NOMO-1 treated with dmso at 0.1 percent for 144 hours (cell line): Measurements from ENCODE around the gene OLA1.

ENCODE experiments used
- DNase-seq: peaks from one replicate; lab custom pipeline; 2025; ENCODE audit not compliant: unreplicated experiment; lab: John Stamatoyannopoulos, UW

OLA1 gene

GRCh38 chr2:174180726-174181236 is 67.6 kb downstream of the OLA1 start:
- DNase-seq = no peak

DNA sequence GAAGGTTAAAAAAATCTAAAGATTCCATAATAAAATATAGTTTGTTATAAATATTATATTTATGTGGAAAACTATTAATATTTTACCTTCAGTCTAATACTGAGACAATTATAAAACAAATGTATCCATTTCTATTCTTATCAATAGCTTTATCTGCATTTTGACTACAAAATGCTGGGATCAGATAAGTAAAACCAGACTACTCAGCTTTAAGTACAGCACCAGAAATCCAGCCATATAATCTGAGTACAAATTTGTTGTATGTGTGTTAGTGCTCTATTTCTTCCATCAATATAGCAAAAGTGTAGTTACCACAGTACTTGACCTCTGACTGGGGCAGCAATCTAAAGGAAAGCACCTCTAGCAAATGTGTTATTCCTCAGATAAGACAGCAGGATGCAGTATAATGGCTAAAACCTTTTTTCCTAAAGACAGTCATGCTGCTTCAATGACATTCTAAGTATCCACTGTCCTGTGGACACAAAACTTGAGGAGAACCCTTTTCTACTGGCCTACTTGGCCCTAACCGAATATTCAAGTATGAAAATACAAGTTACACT is 68.1 kb downstream of the OLA1 start:
- no peak for DNase-seq

DNA sequence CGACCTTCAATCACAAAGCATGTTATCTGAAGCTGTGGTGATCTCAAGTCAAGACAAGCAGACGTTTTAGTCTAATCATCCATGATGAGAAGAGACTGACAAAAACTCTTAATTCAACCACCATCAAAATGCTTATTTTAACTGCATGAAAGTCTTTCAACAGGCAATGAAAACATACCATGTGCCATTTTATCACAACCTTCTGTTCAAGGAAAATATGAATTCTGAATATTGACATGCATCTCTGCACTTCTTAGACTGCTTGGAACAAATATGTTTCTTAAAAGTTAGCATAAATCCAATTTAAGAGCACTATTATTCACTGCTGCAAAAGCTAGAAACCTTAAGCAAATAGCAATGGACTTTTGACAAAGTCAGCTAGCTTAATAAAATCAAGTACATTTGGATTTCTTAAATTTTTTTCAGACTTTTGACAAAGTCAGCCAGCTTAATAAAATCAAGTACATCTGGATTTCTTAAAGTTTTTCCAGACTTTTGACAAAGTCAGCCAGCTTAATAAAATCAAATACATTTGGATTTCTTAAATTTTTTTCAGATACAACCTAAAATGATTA is 70.9 kb downstream of the OLA1 start:
- DNase-seq = no peak

DNA sequence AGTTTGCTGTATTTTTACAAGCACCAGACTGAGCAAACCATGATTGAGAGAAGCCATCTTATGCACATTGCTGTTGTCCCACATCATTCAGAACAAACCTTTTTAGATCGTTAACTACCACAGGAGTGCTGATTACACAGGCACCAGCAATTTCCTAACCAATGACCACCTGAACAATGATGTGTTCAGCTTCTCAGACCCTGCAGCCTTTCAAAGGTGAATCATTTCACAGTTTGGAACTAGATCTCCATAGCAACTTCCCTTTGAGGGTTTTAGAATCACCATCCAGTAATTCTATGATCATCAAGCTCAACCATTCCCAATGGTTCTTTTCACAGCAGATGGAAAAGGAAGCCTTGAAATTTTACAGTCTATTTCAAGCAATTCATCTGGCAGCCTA is 71.4 kb downstream of the OLA1 start:
- no peak for DNase-seq

DNA sequence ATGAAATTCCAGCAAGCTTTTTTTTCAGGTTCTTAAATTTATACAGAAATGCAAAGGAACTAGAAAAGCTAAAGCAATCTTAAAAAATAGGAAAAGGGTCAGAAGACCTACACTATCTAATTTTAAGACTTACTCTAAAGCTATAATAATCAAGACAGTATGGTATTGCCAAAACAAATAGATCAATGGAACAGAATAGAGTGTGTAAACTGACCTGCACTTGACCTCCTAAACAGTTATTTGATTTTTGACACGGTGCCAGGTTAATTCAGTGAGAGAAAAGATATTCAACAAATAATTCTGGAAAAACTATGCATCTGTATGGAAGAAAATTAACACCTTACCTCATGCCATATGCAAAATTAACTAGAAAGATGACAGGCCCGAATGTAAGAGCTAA is 73.6 kb downstream of the OLA1 start:
- DNase-seq = no peak

DNA sequence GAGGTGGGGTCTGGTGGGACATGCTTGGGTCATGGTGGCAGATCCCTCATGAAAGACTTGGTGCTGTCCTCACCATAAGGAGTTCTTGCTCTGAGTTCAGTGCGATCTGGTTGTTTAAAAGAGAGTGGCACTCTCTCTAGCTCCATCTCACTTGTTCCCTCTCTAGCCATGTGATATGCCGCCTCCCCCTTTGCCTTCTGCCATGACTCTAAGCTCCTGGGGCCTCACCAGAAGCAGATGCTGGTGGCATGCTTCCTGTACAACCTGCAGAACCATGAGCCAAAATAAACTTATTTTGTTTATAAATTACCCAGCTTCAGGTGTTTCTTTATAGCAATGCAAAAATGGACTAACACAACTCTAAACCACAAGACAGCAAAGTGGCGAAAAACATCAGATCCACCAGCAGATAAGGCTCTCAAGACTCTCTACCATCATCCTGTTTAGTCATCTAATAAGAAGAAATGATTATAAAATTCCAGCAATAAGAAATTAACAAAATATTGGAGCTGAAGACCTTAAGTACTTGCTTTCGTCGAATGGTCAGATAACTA is 75.5 kb downstream of the OLA1 start:
- no peak for DNase-seq

- no peak for DNase-seq
These were observed 76.5 kb downstream of the OLA1 start for GRCh38 chr2:174171686-174172445.

DNA sequence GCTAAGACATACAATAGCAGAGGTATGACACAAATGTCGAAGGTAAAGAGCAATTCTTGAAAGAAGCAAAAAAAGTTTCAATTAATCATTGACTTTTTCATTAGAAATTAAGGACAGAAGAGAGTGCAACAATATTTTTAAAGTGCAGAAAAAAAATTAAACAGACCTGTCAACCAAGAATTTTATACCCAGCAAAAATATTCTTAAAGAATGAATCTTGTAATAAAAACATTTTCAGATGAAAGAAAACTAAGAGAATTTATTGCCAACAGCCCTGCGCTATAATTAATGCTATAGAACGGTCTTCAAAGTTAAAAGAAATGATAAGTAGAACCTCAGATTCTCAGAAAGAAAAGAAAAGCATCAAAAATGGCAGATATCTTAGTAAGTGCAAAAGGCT is 79.0 kb downstream of the OLA1 start:
- no peak for DNase-seq

GRCh38 chr2:174166261-174166660 is 82.1 kb downstream of the OLA1 start:
- no peak for DNase-seq

GRCh38 chr2:174161490-174161889 is 86.8 kb downstream of the OLA1 start:
- no peak for DNase-seq

DNA sequence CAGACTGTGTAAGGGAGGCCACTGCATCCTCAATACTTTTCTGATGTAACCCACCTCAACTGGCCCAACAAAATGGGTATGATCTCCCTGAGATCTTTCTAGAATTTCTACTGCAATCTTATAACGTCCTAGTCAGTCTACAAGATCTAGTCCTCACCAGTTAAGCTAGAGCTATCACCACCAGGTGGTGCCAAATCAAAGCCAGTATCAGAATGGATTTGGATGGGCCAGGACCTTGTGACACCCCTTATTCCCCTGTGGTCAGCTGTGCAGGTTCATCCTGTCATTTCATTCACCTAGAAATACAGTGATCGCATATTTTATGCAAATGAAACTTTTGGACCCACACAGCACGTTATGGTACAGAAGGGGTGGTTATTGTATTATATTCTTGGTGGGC is 90.3 kb downstream of the OLA1 start:
- no peak for DNase-seq

DNA sequence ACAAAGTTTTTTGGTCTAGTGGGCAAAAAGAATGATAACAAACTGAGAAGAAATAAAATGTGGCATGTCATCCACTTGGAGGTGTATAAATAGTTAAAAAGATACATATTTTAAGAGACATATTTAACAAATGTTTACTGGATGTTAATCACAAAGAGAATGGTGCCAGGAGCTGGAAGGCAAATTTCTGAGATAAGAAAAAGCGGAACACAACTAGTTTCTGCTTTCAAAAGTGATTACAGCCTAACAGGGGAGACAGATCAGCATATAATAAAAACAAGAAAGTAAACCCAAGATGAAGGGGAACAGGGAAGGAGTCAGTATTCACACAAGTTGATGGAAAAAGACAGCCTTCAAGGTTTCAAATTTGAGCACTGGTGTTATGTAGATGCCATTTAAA is 91.3 kb downstream of the OLA1 start:
- DNase-seq = no peak

GRCh38 chr2:174153757-174154680 is 94.3 kb downstream of the OLA1 start:
- DNase-seq = no peak

DNA sequence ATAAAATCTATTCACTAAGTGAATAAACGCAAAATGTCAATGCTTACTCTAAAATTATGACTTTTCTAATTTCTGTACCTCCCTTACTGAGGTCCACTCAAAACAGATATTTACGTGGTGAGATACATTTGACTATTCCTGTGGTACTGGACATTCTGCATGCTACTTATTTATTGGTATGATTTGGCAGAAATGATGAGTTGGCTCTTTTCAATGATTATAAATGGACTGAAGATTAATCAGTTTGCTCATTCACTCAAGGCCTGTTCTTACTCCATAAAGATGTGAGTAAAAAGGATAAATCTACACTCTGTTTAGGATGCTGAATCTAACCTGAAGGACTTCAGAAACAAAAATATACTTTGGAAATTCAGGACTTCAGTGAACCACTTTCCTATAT is 98.8 kb downstream of the OLA1 start:
- DNase-seq = no peak

DNA sequence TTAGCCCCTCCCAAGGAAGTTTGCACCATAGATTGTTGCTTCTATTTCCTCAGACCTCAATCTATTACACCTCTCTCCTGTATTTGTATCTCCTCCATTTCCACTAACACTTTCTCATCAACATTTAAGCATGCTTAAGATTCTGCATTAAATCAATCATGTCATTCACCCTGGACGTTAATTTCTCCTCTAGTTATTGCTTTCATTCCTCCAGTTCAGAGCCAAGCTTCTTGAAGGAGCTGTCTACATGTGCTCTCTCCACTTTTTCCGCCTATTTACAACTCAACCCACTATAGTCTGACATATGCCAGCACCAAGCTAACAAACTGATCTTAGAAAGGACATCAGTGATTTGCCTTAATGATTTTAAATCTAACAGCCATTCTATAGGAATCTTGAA is 99.5 kb downstream of the OLA1 start:
- no peak for DNase-seq

DNA sequence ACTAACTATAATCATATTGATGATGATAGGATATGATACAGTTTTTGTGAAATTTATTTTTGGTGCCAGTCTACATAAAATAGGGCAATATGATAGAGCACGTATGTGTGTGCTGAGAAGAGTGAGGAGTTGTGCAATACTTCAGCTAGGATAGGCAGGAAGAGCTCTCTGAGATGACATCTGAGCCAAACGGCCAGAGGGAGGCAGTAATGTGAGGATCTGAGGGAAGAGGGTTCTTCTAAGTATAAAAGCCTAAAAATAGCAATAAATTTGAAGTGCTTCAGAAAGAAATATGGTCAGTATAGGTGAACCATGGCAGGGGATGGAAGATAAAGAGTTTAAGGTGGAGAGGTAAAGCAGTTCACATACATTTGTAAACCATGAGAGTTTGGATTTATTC is 102.5 kb downstream of the OLA1 start:
- DNase-seq = peak; percentile 14

DNA sequence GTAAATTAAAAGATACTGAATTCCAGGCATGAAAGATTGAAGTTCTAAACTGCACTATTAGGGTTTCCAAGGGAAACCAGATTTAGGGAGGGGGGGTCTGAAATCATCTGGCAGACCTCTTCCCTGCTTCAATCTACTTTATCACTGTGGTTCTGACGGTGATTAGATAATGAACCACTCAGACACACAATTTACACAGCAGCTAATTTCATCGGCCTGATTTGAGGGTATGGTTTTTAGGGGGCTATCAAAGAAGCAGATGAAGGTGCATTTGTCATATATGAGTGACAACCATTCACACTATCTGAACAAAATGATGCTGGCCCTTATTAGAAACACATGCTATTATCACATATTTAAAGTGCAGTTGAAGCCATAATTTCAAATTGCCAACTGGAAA is 106.0 kb downstream of the OLA1 start:
- DNase-seq = no peak

DNA sequence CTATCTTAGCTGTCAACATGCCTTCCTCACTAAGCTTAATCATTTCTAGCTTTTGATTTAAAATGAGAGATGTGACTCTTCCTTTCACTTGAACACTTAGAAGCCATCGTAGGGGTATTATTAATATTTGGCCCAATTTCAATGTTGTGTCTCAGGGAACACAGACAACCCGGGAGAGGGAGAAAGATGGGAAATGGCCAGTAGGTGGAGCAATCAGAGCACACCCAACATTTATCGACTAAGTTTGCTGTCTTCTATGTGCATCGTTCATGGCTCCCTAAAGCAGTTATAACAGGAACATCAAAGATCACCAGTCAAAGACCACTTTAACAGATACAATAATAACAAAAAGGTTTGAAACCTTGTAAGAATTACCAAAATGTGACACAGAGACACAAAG is 110.2 kb downstream of the OLA1 start:
- no peak for DNase-seq

DNA sequence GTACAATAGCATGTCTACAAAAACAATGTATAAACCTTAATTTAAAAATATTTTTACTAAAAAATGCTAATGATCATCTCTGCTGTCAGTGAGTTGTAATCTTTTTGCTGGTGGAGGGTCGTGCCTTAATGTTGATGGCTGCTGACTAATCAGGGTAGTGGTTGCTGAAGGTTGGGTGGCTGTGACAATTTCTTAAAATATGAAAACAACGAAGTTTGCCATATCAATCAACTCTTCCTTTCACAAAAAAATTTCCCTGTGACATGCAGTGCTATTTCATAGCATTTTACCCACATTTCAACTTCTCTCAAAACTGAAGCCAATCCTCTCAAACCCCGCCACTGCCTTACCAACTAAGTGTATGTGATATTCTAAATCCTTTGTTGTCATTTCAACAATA is 112.4 kb downstream of the OLA1 start:
- no peak for DNase-seq

DNA sequence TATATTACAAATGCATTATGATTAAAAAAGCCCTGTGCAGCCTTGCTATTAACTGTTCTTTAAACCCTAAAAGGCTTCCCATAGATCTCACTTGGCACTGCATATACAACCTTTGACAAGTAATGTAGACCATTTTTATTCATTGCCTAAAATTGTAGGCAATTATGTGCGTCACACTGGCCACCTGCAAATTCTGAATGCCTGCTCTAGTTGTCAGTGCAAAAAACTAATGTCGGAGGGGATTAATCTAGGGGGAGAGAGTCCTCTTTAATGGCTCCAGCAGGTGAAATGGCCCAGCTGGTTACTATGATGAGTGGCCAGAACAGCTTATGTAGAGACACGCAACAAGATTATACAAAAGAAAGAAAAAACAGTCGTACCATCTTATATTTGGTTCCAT is 123.2 kb downstream of the OLA1 start:
- DNase-seq = no peak

DNA sequence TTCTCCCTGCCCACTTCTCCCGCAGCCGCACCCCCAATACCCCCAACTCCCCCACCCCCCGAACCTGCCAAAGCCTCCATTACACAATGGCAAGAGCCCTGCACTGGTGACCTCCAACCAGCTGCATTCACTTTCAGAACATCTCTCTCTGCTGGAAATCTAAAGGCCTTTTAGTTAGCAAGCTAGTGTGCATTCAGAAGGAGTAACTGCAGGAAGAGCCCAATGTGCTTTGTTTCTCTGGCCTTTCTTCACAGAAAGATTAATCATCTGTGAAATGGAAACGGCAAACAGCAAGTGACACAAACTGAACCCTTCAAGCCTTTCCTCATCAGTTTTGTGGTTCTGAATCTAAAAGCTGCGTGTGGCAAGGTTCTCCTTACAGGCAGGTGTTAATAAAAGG is 124.2 kb downstream of the OLA1 start:
- no peak for DNase-seq
